Lower leg skin (tissue), 4 donors: ENCODE results near the gene KIFAP3. TPM values are rescaled to one million over a fixed set of nuclear protein-coding genes. Genes with fewer than 3 reads are reported as not detected.

Experiments
- DNase-seq, 2 donors: peaks; one replicate each; pipeline ENCODE4 v3.0.0-alpha.2; 2019; ENCODE audit warnings: low spot score in 2 of 2
- H3K4me3 ChIP-seq: fragments of 200-600 bp; sonication (generic); 2 replicates; pipeline ENCODE4 v1.5.1; 2017; ENCODE audit warnings: mild to moderate bottlenecking, low read depth; ENCODE audit not compliant: poor library complexity, severe bottlenecking
- POLR2A ChIP-seq, 2 donors: fragments of 450-650 bp; IDR thresholded peaks; one replicate each; pipeline ENCODE4 v1.6.1; 2016 to 2017; ENCODE audit warnings: antibody characterized with exemption in 2 of 2, mild to moderate bottlenecking in 1 of 2, moderate library complexity in 1 of 2
- WGBS, 2 donors: methylation state at CpG; one replicate each; pipeline ENCODE4 v1.1.5; 2018; 5-methylcytosine and 5-hydroxymethylcytosine counted together
- intact Hi-C: fragments of 100-400 bp; cut with DNase I; formaldehyde crosslinking; loops from one replicate; pipeline ENCODE4 v1.15.0; 2023; ENCODE audit warnings: low total_unique reads
- total RNA-seq, 4 donors: library from RNA; depleted of rRNA; stranded (reverse); fragments of >200 nt; gene quantifications; one replicate each; pipeline ENCODE4 v1.1.0, GENCODE V29; 2016
- TF ChIP-seq, protein P1 (sequence below), 3 donors: fragments of 450-650 bp; IDR thresholded peaks; one replicate each; pipeline ENCODE4 v1.5.1; 2016; ENCODE audit warnings: antibody characterized with exemption in 3 of 3, mild to moderate bottlenecking in 3 of 3, moderate library complexity in 2 of 3

The KIFAP3 gene
- total RNA-seq, 4 donors from 2014 or later, result 17.6 to 24.2 (median 21.9) TPM

DNA sequence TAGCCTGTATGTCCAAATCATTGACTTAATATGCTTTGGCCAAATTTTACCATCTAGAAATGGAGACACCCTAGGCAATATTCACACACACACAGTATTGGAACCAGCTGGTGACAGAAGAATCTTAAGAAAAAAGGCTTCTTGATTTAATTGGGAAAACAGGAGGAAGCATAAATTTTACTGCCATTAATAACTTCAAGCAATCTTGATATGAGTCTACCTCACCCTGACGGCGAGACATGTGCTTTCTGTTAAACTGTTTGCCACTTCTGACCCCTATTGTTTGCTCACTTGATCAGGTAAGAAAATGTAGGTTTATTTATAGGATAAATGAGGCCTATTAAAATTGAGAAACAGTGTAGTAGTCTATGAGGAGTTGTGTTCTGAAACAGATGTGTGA lies 73.2 kb downstream of the KIFAP3 start:
- TF ChIP-seq, protein P1, sequence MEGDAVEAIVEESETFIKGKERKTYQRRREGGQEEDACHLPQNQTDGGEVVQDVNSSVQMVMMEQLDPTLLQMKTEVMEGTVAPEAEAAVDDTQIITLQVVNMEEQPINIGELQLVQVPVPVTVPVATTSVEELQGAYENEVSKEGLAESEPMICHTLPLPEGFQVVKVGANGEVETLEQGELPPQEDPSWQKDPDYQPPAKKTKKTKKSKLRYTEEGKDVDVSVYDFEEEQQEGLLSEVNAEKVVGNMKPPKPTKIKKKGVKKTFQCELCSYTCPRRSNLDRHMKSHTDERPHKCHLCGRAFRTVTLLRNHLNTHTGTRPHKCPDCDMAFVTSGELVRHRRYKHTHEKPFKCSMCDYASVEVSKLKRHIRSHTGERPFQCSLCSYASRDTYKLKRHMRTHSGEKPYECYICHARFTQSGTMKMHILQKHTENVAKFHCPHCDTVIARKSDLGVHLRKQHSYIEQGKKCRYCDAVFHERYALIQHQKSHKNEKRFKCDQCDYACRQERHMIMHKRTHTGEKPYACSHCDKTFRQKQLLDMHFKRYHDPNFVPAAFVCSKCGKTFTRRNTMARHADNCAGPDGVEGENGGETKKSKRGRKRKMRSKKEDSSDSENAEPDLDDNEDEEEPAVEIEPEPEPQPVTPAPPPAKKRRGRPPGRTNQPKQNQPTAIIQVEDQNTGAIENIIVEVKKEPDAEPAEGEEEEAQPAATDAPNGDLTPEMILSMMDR (IDR thresholded peaks at IDR 0.05), result no peak
- no peak for TF ChIP-seq POLR2A (IDR thresholded peaks at IDR 0.05)
- DNase-seq, result no peak
- 60 to 70% methylated on average over 2 of the region's 2 CpGs for WGBS, 2 donors
- intact Hi-C loops, result no loop called here
- no peak overlapping the region for H3K4me3 ChIP-seq

DNA sequence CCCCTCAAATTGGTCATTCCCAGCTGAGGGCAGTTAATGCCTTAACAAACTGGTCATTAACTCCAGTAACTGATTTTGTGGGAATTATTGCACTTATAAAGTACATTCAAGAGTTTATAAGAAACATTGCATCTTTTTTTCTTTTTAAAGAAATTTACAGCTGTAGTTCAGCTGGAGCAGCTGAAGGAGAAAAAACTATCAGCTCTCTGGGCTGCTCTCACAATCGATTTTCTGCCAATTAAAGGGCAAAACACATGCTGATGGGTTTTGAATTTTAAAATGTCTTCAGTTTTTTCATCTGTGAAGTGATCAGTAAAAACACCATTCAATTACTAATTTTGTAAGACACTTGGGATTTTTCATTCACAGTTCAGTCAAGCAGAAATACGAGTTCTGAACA lies 74.7 kb downstream of the KIFAP3 start:
- TF ChIP-seq, protein P1 (IDR thresholded peaks at IDR 0.05), result no peak
- TF ChIP-seq POLR2A (IDR thresholded peaks at IDR 0.05), result no peak
- intact Hi-C loops, result no loop called here
- DNase-seq, result no peak
- H3K4me3 ChIP-seq, result no peak overlapping the region
- 46 to 60% methylated on average over 2 of the region's 2 CpGs for WGBS, 2 donors

DNA sequence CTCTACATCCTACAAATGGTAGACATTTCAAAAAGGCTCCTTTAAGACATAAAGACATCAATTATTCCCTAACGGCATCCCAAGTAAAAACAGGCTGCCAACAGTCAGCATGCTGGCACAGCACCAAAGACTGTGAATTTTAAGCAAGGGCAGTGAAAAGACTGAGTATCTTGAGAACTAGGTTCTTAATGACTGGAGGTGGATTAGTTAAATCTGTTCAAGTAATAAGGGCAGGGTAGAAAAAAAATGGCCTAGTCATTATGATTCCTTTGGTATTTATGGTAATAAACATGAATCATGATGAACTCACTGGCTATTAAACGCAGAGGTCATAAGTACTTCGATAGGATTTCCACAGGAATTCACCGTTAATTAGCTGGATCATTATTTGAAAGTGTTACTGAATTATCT lies 75.2 kb downstream of the KIFAP3 start:
- WGBS, 2 donors, result 17 to 21% methylated on average over 4 of the region's 4 CpGs
- H3K4me3 ChIP-seq, result no peak overlapping the region
- no peak for TF ChIP-seq POLR2A (IDR thresholded peaks at IDR 0.05)
- TF ChIP-seq, protein P1 (IDR thresholded peaks at IDR 0.05), result no peak
- DNase-seq, result no peak
- intact Hi-C loops, result no loop called here

DNA sequence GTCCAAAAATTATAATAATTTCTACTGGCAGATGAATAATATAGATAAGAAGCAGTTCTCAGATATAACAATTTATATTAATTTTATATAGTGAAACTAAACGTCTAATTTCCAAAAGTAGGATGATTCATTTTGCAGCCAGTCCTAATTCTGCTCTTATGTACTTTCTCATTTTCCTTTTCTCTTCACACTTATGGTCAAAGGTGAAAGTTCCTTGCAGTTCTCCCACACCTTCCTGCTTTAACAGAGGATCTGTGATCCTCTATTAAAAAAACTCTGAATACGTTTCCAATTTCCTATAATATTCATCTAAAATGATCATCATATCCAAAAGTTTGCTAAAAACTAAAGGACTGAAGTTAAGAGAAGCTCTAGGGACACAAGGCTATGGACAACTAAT lies 78.5 kb downstream of the KIFAP3 start:
- H3K4me3 ChIP-seq, result no peak overlapping the region
- intact Hi-C loops, result no loop called here
- no peak for DNase-seq
- WGBS, 2 donors, result 60 to 68% methylated on average over 2 of the region's 2 CpGs
- TF ChIP-seq POLR2A (IDR thresholded peaks at IDR 0.05), result no peak
- TF ChIP-seq, protein P1 (IDR thresholded peaks at IDR 0.05), result no peak

DNA sequence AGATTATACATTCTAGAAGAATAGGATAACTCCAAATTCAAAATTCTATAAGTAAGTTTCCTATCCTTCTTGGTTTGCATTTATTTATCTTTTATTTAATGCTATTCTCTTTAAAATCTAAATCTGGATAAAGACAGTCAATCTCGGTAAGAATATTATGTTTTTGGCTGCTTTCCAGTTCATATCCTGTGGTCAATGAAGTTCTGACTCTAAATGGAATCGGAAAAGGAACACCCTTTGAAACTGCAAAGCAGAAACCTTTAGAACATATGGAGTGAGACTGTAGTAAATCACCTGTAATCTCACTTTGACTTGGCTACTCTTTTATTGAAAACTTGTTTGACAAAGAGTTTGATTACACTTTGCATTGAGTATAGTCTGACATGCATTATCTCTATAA lies 85.2 kb downstream of the KIFAP3 start:
- 53 to 55% methylated on average over 2 of the region's 2 CpGs for WGBS, 2 donors
- TF ChIP-seq, protein P1 (IDR thresholded peaks at IDR 0.05), result no peak
- TF ChIP-seq POLR2A (IDR thresholded peaks at IDR 0.05), result no peak
- no peak for DNase-seq
- no peak overlapping the region for H3K4me3 ChIP-seq
- intact Hi-C loops, result no loop called here

DNA sequence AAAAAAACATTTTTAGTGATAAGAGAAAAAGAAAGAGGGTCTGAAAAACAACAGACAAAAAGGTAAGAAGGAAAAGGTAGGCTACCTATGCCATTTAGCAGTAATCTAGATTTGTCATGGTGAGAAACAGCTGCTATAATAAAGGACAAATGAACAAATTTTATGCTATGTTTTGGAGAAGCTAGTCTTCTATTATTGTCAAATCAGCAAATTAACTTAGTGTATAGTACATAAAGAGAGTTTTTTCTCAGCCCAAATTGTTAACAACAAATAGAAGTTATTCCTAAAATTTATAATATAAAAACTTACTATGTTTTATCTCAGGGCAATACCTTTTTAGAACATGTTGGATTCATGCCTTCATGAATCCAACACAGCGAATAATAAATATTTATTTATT lies 88.7 kb downstream of the KIFAP3 start:
- intact Hi-C loops, result no loop called here
- TF ChIP-seq, protein P1 (IDR thresholded peaks at IDR 0.05), result no peak
- no peak for TF ChIP-seq POLR2A (IDR thresholded peaks at IDR 0.05)
- no peak for DNase-seq
- 94 to 97% methylated on average over 1 of the region's 1 CpG for WGBS, 2 donors
- no peak overlapping the region for H3K4me3 ChIP-seq
